ENCODE data around the gene TTF1. TPM values are rescaled to one million over a fixed set of nuclear protein-coding genes. Genes with fewer than 3 reads are reported as not detected.

The TTF1 gene
- total RNA-seq, 4 donors from 2014 or later = 9.3 to 12.2 (median 10.7) TPM

Other genes with a start within 250 kb of the TTF1 start
- 1 to 10 TPM in 1 of 4 donors, under 1 TPM in 3; 0.10 to 1.0 (median 0.29) TPM for gene NTNG2, start 244.8 kb downstream of the TTF1 start, total RNA-seq
- gene SETX, start 51.9 kb downstream of the TTF1 start, total RNA-seq = 10 to 100 TPM; 32.8 to 38.7 (median 35.9) TPM
- not detected for gene CFAP77, start 3.4 kb upstream of the TTF1 start, total RNA-seq
- not detected for gene BARHL1, start 175.8 kb upstream of the TTF1 start, total RNA-seq

Data from lower leg skin (tissue), 4 donors.